Astrocyte of the spinal cord (primary cell): ENCODE measurements around the gene NUP160.
"Not testable (repeated sequence)": the region's sequence is repeated elsewhere in the genome, so short reads cannot be mapped to it uniquely, and the experiment has no call there.

Experiments
- DNase-seq: peaks from one replicate; pipeline ENCODE4 v3.0.0; 2011; ENCODE audit warnings: low read depth, low spot score
- H3K4me3 ChIP-seq: 2 replicates; pipeline ENCODE4 v1.5.1; 2011; ENCODE audit warnings: low read depth, mild to moderate bottlenecking, low read length, moderate library complexity
- in situ Hi-C: cut with HindIII; loops from 2 replicates; pipeline ENCODE4 v1.10.0; 2017; ENCODE audit warnings: low sequenced_read_pairs
- TF ChIP-seq, protein P1 (sequence below): IDR thresholded peaks from 2 replicates; pipeline ENCODE4 v1.5.1; 2012; ENCODE audit warnings: low read depth, mild to moderate bottlenecking, low read length, inconsistent platforms

The NUP160 gene

DNA sequence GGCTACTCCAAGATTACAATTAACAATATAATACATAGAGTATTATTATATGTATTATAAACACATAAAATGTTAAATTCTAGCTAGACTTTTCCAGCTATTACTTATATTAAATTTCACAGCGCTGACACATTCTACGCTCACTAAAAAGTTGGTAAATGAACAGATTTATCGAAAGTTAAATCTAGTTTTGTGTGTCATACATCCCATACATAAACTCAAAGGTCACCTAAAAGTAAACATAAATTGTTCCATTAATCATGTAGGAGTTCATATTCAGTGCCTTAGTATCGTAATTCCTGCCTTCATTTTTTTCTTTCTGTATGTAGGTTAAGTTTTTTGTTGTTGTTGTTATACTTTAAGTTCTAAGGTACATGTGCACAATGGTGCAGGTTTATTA, 91.9 kb downstream of the NUP160 start:
- in situ Hi-C loops = no loop called here
- DNase-seq = no peak
- H3K4me3 ChIP-seq = no peak overlapping the region
- TF ChIP-seq, protein P1, sequence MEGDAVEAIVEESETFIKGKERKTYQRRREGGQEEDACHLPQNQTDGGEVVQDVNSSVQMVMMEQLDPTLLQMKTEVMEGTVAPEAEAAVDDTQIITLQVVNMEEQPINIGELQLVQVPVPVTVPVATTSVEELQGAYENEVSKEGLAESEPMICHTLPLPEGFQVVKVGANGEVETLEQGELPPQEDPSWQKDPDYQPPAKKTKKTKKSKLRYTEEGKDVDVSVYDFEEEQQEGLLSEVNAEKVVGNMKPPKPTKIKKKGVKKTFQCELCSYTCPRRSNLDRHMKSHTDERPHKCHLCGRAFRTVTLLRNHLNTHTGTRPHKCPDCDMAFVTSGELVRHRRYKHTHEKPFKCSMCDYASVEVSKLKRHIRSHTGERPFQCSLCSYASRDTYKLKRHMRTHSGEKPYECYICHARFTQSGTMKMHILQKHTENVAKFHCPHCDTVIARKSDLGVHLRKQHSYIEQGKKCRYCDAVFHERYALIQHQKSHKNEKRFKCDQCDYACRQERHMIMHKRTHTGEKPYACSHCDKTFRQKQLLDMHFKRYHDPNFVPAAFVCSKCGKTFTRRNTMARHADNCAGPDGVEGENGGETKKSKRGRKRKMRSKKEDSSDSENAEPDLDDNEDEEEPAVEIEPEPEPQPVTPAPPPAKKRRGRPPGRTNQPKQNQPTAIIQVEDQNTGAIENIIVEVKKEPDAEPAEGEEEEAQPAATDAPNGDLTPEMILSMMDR = no peak

DNA sequence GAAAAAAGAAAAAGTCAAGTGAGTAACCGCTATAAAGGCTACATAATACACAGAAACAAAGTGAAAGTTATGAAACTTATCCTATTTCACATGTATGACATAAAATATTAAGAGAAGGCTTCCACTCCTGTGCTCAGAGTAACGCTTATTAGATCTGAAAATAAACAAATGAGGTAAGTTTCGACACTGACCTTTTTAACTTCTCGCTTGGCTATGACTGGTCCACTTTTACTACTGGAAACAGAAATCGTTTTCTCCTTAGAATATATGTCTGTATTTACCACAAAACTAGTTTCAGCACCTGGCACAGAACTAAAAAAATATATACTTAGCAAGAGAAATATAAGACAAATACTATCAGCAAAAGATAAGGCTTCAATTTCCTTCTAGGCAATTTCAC, 97.4 kb downstream of the NUP160 start:
- TF ChIP-seq, protein P1 = no peak
- DNase-seq = no peak
- in situ Hi-C loops = no loop called here
- H3K4me3 ChIP-seq = no peak overlapping the region

GRCh38 chr11:47742494-47742893, 105.7 kb downstream of the NUP160 start:
- not testable (repeated sequence) for H3K4me3 ChIP-seq

DNA sequence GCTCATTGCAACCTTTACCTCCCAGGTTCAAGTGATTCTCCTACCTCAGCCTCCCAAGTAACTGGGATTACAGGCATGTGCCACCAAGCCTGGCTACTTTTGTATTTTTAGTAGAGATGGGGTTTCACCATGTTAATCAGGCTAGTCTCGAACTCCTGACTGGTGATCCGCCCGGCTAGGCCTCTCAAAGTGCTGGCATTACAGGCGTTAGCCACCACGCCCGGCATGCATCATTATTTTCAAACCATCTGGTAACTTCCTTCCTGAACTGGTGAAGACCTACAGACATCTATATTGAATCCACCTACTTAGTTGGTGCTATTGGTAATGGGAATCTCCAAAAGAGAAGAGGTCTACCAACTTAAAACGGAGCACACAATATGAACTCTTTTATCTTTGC, 110.3 kb downstream of the NUP160 start:
- DNase-seq, in situ Hi-C loops, H3K4me3 ChIP-seq: not testable (repeated sequence)

More at GRCh38 chr11:47742494-47742893, 105.7 kb downstream of the NUP160 start:
- in situ Hi-C loops, DNase-seq: not testable (repeated sequence)

DNA sequence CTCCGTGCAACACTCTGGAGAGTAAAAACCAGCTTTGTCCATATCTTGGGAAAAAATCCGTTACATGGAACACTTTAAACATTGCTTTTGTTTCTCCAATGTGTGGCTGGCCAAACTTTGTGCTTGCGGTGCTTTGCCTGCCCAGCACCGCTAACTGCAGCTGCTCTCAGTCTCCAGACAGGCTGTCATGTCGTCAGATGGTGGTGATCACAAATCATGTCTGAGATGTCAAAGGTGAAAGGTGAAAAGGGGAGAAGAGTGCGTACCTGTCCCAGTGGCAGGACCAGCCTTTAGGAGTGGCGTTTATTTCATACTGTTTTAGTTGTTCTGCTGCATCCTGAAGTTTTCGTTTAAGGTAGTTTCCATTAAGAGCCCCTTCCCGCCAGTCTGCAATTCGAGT, 115.9 kb downstream of the NUP160 start:
- TF ChIP-seq, protein P1 = no peak
- no peak for DNase-seq
- H3K4me3 ChIP-seq = no peak overlapping the region
- in situ Hi-C loops = no loop called here

- TF ChIP-seq, protein P1 = no peak
- DNase-seq = no peak
- in situ Hi-C loops = no loop called here
- no peak overlapping the region for H3K4me3 ChIP-seq
Measured at GRCh38 chr11:47731475-47731874, 116.7 kb downstream of the NUP160 start.
